Measurements from ENCODE around the gene PPM1E.

GRCh38 chr17:58813712-58814111, 58.1 kb downstream of the PPM1E start:
- no peak for TF ChIP-seq TCF4 (CRISPR knock-in tag; IDR thresholded peaks at IDR 0.05; ENCODE audit: borderline replicate concordance)
- no peak for TF ChIP-seq ZNF70 (CRISPR knock-in tag; IDR thresholded peaks at IDR 0.05)
- no peak for TF ChIP-seq TSHZ2 (CRISPR knock-in tag; IDR thresholded peaks at IDR 0.05)
